RKO (cell line): Measurements from ENCODE around the gene EIF2D.

Source experiments
- DNase-seq: peaks from one replicate; pipeline ENCODE4 v3.0.0-alpha.2; 2016; ENCODE audit warnings: low spot score

Gene EIF2D

DNA sequence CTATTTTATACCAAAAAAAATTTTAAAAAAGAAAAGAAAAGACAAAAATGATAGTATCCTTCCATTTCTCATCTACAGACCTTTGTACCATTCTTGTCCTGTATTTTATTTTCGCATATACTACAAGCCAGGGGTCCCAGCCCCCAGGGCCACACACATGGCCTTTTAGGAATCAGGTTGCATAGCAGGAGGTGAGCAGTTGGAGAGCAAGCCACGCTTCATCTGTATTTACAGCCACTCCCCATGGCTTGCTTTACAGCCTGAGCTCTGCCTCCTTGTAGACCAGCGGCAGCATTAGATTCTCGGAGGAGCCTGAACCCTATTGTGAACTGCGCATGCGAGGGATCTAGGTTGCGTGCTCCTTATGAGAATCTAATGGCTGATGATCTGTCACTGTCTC, 65.2 kb downstream of the EIF2D start:
- DNase-seq, result no peak

DNA sequence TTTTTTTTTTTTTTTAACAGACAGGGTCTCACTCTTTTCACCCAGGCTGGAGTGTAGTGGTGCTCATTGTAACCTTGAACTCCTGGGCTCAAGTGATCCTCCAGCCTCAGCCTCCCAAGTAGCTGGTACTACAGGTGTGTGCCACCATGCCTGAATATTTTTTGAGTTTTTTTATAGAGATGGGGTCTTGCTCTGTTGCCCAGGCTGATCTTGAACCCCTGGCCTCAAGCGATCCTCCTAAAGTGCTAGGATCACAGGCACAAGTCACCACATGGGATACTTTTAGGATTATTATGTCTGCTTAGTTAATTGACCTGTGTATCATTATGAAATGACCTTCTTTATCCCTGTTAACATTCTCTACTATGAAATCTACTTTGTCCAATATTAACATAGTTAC, 66.9 kb downstream of the EIF2D start:
- DNase-seq, result no peak

DNA sequence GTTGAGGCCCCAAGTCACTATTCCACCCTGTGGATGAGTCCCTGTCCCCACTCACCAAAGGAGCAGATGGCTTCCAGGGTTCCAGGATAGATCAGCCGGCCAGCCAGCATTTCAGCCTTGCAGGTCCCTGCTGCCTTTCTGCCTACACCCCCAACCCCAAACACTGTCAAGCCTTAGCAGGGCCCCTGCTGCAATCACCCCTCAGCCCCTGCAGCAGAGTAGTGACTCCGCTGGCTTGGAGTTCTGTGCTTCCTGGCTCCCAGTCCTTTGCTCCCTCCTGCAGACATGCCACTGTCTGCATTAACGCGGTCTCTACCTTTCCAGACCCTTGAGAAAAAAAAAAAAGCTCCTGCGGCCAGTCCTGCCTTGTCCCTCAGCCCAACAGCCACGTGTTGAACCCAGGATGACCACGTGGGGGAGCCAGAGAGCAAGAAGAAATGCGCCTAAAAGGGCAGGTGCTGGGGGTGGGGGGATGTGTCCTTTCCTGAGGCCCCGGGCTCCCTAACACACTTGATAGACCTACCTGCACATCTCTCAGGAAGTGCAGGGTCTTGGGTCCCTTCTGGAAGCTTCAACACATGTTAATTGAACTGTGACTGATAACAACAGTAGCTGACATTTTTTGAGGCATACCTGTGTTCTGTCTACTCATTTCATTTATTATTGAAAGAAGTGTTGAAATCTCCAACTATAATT, 67.6 kb downstream of the EIF2D start:
- peak; percentile 35 for DNase-seq
